ENCODE measurements around the gene FAM131A. TPM values are rescaled to one million over a fixed set of nuclear protein-coding genes. Genes with fewer than 3 reads are reported as not detected.

The FAM131A gene
- total and polyA plus RNA-seq, 2 donors (not counting 1 experiment from before 2014, with no cell fraction given) = 11.7 to 13.4 TPM

GRCh38 chr3:184389935-184390528 is 52.6 kb downstream of the FAM131A start:
- Histone ChIP-seq H3K9me3 (ENCODE audit: control extremely low read depth in 1 of 3, control insufficient read depth in 2 of 3, insufficient read depth in 1 of 3, low read length in 2 of 3) (no peaks in the 10 kb centered on the region), H2AFZ (ENCODE audit: insufficient read depth, low read depth, low read length, poor library complexity, severe bottlenecking) (no peak overlapping the region), H3K9ac (ENCODE audit: low read length) (no peak overlapping the region), H3K4me2 (replicated peaks; ENCODE audit: low read depth, low read length, poor library complexity, severe bottlenecking) (no peak overlapping the region), H3K27ac (ENCODE audit: low read length in 2 of 2) (no peak overlapping the region), H3K79me2 (ENCODE audit: control insufficient read depth, insufficient read depth, low read length) (no peaks in the 10 kb centered on the region), H3K36me3 (replicated peaks in 1 of 2; ENCODE audit: control extremely low read depth in 1 of 2, control insufficient read depth in 1 of 2, extremely low read depth in 1 of 2, insufficient read depth in 2 of 2, low read length in 1 of 2) (no peaks in the 10 kb centered on the region), H3K4me3 (ENCODE audit: control extremely low read depth in 1 of 5, extremely low read depth in 1 of 5, insufficient read depth in 1 of 5, low read depth in 2 of 5, low read length in 4 of 5) (no peak overlapping the region), H4K20me1 (ENCODE audit: control insufficient read depth, insufficient read depth, low read length, poor library complexity, severe bottlenecking) (no peaks in the 10 kb centered on the region), H3K27me3 (replicated peaks in 1 of 4; ENCODE audit: control extremely low read depth in 1 of 4, control insufficient read depth in 3 of 4, insufficient read depth in 4 of 4, low read length in 3 of 4) (peaks cover 0 to 16% (median 2%) of the 10 kb centered on the region in 4 experiments), H3K4me1 (ENCODE audit: control insufficient read depth in 2 of 2, insufficient read depth in 2 of 2, low read length in 2 of 2) (no peaks in the 10 kb centered on the region)
- no peaks in the 10 kb centered on the region for H3K4me1 Mint-ChIP-seq
- WGBS (ENCODE audit: insufficient coverage) = 83% methylated on average over 4 of the region's 5 CpGs
- peaks cover 55% of the 10 kb centered on the region for H3K27me3 Mint-ChIP-seq
- ATAC-seq (ENCODE audit: low read depth) = no peak
- CTCF ChIA-PET = interaction anchor here (0.8 to 1.4 kb wide), 2 partner anchors 18 to 22 kb away, joined by 3 to 6 read pairs; no protein-coding TSS in a partner anchor
- no peak for DNase-seq
- no peak overlapping the region for H3K27ac Mint-ChIP-seq
- TF ChIP-seq EZH2 (IDR thresholded peaks at IDR 0.05; ENCODE audit: borderline replicate concordance, insufficient read depth, low read depth, low read length, poor library complexity, severe bottlenecking) = no peak
- no peak for TF ChIP-seq CTCF (IDR thresholded peaks at IDR 0.05)
- intact Hi-C loops (cut with micrococcal nuclease) = no loop called here
- no peak overlapping the region for H3K4me3 Mint-ChIP-seq
- no peaks in the 10 kb centered on the region for H3K9me3 Mint-ChIP-seq (ENCODE audit: insufficient read depth)
- POLR2A ChIA-PET = no interaction called here

- H3K27me3 ChIP-seq (replicated peaks in 1 of 4; ENCODE audit: control extremely low read depth in 1 of 4, control insufficient read depth in 3 of 4, insufficient read depth in 4 of 4, low read length in 3 of 4) = peaks cover 0 to 10% (median 2%) of the 10 kb centered on the region in 4 experiments
- 79% methylated on average over 3 of the region's 3 CpGs for WGBS (ENCODE audit: insufficient coverage)
- intact Hi-C loops (cut with micrococcal nuclease) = no loop called here
- no peak overlapping the region for H2AFZ ChIP-seq (ENCODE audit: insufficient read depth, low read depth, low read length, poor library complexity, severe bottlenecking)
- Mint-ChIP-seq H3K27ac (no peak overlapping the region), H3K4me1 (no peaks in the 10 kb centered on the region), H3K9me3 (ENCODE audit: insufficient read depth) (no peaks in the 10 kb centered on the region), H3K4me3 (no peak overlapping the region), H3K27me3 (peaks cover 47% of the 10 kb centered on the region)
- no peak overlapping the region for H3K4me2 ChIP-seq (replicated peaks; ENCODE audit: low read depth, low read length, poor library complexity, severe bottlenecking)
- no peaks in the 10 kb centered on the region for H3K36me3 ChIP-seq (replicated peaks in 1 of 2; ENCODE audit: control extremely low read depth in 1 of 2, control insufficient read depth in 1 of 2, extremely low read depth in 1 of 2, insufficient read depth in 2 of 2, low read length in 1 of 2)
- no peak for ATAC-seq (ENCODE audit: low read depth)
- H3K4me3 ChIP-seq (ENCODE audit: control extremely low read depth in 1 of 5, extremely low read depth in 1 of 5, insufficient read depth in 1 of 5, low read depth in 2 of 5, low read length in 4 of 5) = no peak overlapping the region
- no peak overlapping the region for H3K9ac ChIP-seq (ENCODE audit: low read length)
- no peaks in the 10 kb centered on the region for H3K9me3 ChIP-seq (ENCODE audit: control extremely low read depth in 1 of 3, control insufficient read depth in 2 of 3, insufficient read depth in 1 of 3, low read length in 2 of 3)
- DNase-seq = no peak
- no peaks in the 10 kb centered on the region for H4K20me1 ChIP-seq (ENCODE audit: control insufficient read depth, insufficient read depth, low read length, poor library complexity, severe bottlenecking)
- no peaks in the 10 kb centered on the region for H3K79me2 ChIP-seq (ENCODE audit: control insufficient read depth, insufficient read depth, low read length)
- H3K4me1 ChIP-seq (ENCODE audit: control insufficient read depth in 2 of 2, insufficient read depth in 2 of 2, low read length in 2 of 2) = no peaks in the 10 kb centered on the region
- POLR2A ChIA-PET = no interaction called here
- H3K27ac ChIP-seq (ENCODE audit: low read length in 2 of 2) = no peak overlapping the region
- TF ChIP-seq CTCF (IDR thresholded peaks at IDR 0.05) (no peak), EZH2 (IDR thresholded peaks at IDR 0.05; ENCODE audit: borderline replicate concordance, insufficient read depth, low read depth, low read length, poor library complexity, severe bottlenecking) (no peak)
- CTCF ChIA-PET = interaction anchor here (1.4 kb wide), 1 partner anchor 19 kb away, joined by 6 read pairs; no protein-coding TSS in a partner anchor
These were observed 53.9 kb downstream of the FAM131A start for GRCh38 chr3:184391266-184391665.
